ENCODE results near the gene PEPD. TPM values are rescaled to one million over a fixed set of nuclear protein-coding genes. Genes with fewer than 3 reads are reported as not detected.

PEPD gene
- total RNA-seq, 1 donor from 2014 or later, result 24.0 TPM

GRCh38 chr19:33456845-33457220 is 64.8 kb downstream of the PEPD start:
- H3K36me3 ChIP-seq (ENCODE audit: control insufficient read depth in 3 of 3, insufficient read depth in 3 of 3, low read length in 3 of 3), result peaks cover 0 to 11% (median 9%) of the 10 kb centered on the region in 3 donors
- no peaks in the 10 kb centered on the region for H3K27me3 ChIP-seq (ENCODE audit: control insufficient read depth in 3 of 3, insufficient read depth in 3 of 3, low read length in 3 of 3)
- no peaks in the 10 kb centered on the region for H3K9me3 ChIP-seq (ENCODE audit: control insufficient read depth in 3 of 3, low read length in 3 of 3)
- H3K27ac ChIP-seq (ENCODE audit: low read depth, low read length), result no peak overlapping the region
- no peak overlapping the region for H3K4me3 ChIP-seq (ENCODE audit: low read length in 3 of 3)
- H3K9ac ChIP-seq (ENCODE audit: low read depth in 1 of 3, low read length in 3 of 3), result no peak overlapping the region
- peaks cover 0 to 4% (median 0%) of the 10 kb centered on the region in 3 donors for H3K4me1 ChIP-seq (ENCODE audit: control insufficient read depth in 3 of 3, insufficient read depth in 3 of 3, low read length in 3 of 3)

- H3K9ac ChIP-seq (ENCODE audit: low read depth in 1 of 3, low read length in 3 of 3), result no peak overlapping the region
- peaks cover 0 to 4% (median 0%) of the 10 kb centered on the region in 3 donors for H3K4me1 ChIP-seq (ENCODE audit: control insufficient read depth in 3 of 3, insufficient read depth in 3 of 3, low read length in 3 of 3)
- peaks cover 0 to 9% (median 5%) of the 10 kb centered on the region in 3 donors for H3K36me3 ChIP-seq (ENCODE audit: control insufficient read depth in 3 of 3, insufficient read depth in 3 of 3, low read length in 3 of 3)
- no peaks in the 10 kb centered on the region for H3K27me3 ChIP-seq (ENCODE audit: control insufficient read depth in 3 of 3, insufficient read depth in 3 of 3, low read length in 3 of 3)
- no peaks in the 10 kb centered on the region for H3K9me3 ChIP-seq (ENCODE audit: control insufficient read depth in 3 of 3, low read length in 3 of 3)
- H3K4me3 ChIP-seq (ENCODE audit: low read length in 3 of 3), result no peak overlapping the region
- no peak overlapping the region for H3K27ac ChIP-seq (ENCODE audit: low read depth, low read length)
Measured at GRCh38 chr19:33456076-33456844, 65.3 kb downstream of the PEPD start.

GRCh38 chr19:33453265-33453664 is 68.3 kb downstream of the PEPD start:
- Histone ChIP-seq H3K9ac (ENCODE audit: low read depth in 1 of 3, low read length in 3 of 3) (no peak overlapping the region), H3K9me3 (ENCODE audit: control insufficient read depth in 3 of 3, low read length in 3 of 3) (no peaks in the 10 kb centered on the region), H3K4me1 (ENCODE audit: control insufficient read depth in 3 of 3, insufficient read depth in 3 of 3, low read length in 3 of 3) (no peaks in the 10 kb centered on the region), H3K27ac (ENCODE audit: low read depth, low read length) (no peak overlapping the region), H3K27me3 (ENCODE audit: control insufficient read depth in 3 of 3, insufficient read depth in 3 of 3, low read length in 3 of 3) (no peaks in the 10 kb centered on the region), H3K4me3 (ENCODE audit: low read length in 3 of 3) (no peak overlapping the region), H3K36me3 (ENCODE audit: control insufficient read depth in 3 of 3, insufficient read depth in 3 of 3, low read length in 3 of 3) (peaks cover 0 to 4% (median 4%) of the 10 kb centered on the region in 3 donors)

- no peak overlapping the region for H3K9ac ChIP-seq (ENCODE audit: low read depth in 1 of 3, low read length in 3 of 3)
- H3K9me3 ChIP-seq (ENCODE audit: control insufficient read depth in 3 of 3, low read length in 3 of 3), result no peaks in the 10 kb centered on the region
- peaks cover 0 to 4% (median 0%) of the 10 kb centered on the region in 3 donors for H3K36me3 ChIP-seq (ENCODE audit: control insufficient read depth in 3 of 3, insufficient read depth in 3 of 3, low read length in 3 of 3)
- no peak overlapping the region for H3K4me3 ChIP-seq (ENCODE audit: low read length in 3 of 3)
- H3K27ac ChIP-seq (ENCODE audit: low read depth, low read length), result no peak overlapping the region
- no peaks in the 10 kb centered on the region for H3K27me3 ChIP-seq (ENCODE audit: control insufficient read depth in 3 of 3, insufficient read depth in 3 of 3, low read length in 3 of 3)
- H3K4me1 ChIP-seq (ENCODE audit: control insufficient read depth in 3 of 3, insufficient read depth in 3 of 3, low read length in 3 of 3), result no peaks in the 10 kb centered on the region
Measured at GRCh38 chr19:33450689-33451088, 70.9 kb downstream of the PEPD start.

- Histone ChIP-seq H3K36me3 (ENCODE audit: control insufficient read depth in 3 of 3, insufficient read depth in 3 of 3, low read length in 3 of 3) (peaks cover 0 to 7% (median 0%) of the 10 kb centered on the region in 3 donors), H3K27me3 (ENCODE audit: control insufficient read depth in 3 of 3, insufficient read depth in 3 of 3, low read length in 3 of 3) (no peaks in the 10 kb centered on the region), H3K9ac (ENCODE audit: low read depth in 1 of 3, low read length in 3 of 3) (no peak overlapping the region), H3K27ac (ENCODE audit: low read depth, low read length) (no peak overlapping the region), H3K4me3 (ENCODE audit: low read length in 3 of 3) (no peak overlapping the region), H3K9me3 (ENCODE audit: control insufficient read depth in 3 of 3, low read length in 3 of 3) (no peaks in the 10 kb centered on the region), H3K4me1 (ENCODE audit: control insufficient read depth in 3 of 3, insufficient read depth in 3 of 3, low read length in 3 of 3) (no peaks in the 10 kb centered on the region)
Measured at GRCh38 chr19:33449799-33450198, 71.8 kb downstream of the PEPD start.

- no peaks in the 10 kb centered on the region for H3K4me1 ChIP-seq (ENCODE audit: control insufficient read depth in 3 of 3, insufficient read depth in 3 of 3, low read length in 3 of 3)
- H3K9ac ChIP-seq (ENCODE audit: low read depth in 1 of 3, low read length in 3 of 3), result no peak overlapping the region
- H3K27ac ChIP-seq (ENCODE audit: low read depth, low read length), result no peak overlapping the region
- H3K4me3 ChIP-seq (ENCODE audit: low read length in 3 of 3), result no peak overlapping the region
- peaks cover 5 to 10% (median 5%) of the 10 kb centered on the region in 3 donors for H3K36me3 ChIP-seq (ENCODE audit: control insufficient read depth in 3 of 3, insufficient read depth in 3 of 3, low read length in 3 of 3)
- no peaks in the 10 kb centered on the region for H3K9me3 ChIP-seq (ENCODE audit: control insufficient read depth in 3 of 3, low read length in 3 of 3)
- H3K27me3 ChIP-seq (ENCODE audit: control insufficient read depth in 3 of 3, insufficient read depth in 3 of 3, low read length in 3 of 3), result no peaks in the 10 kb centered on the region
Measured at GRCh38 chr19:33448159-33448516, 73.5 kb downstream of the PEPD start.

- H3K9ac ChIP-seq (ENCODE audit: low read depth in 1 of 3, low read length in 3 of 3), result no peak overlapping the region
- peaks cover 5 to 10% (median 5%) of the 10 kb centered on the region in 3 donors for H3K36me3 ChIP-seq (ENCODE audit: control insufficient read depth in 3 of 3, insufficient read depth in 3 of 3, low read length in 3 of 3)
- no peak overlapping the region for H3K27ac ChIP-seq (ENCODE audit: low read depth, low read length)
- H3K27me3 ChIP-seq (ENCODE audit: control insufficient read depth in 3 of 3, insufficient read depth in 3 of 3, low read length in 3 of 3), result no peaks in the 10 kb centered on the region
- H3K9me3 ChIP-seq (ENCODE audit: control insufficient read depth in 3 of 3, low read length in 3 of 3), result no peaks in the 10 kb centered on the region
- H3K4me1 ChIP-seq (ENCODE audit: control insufficient read depth in 3 of 3, insufficient read depth in 3 of 3, low read length in 3 of 3), result no peaks in the 10 kb centered on the region
- no peak overlapping the region for H3K4me3 ChIP-seq (ENCODE audit: low read length in 3 of 3)
Measured at GRCh38 chr19:33447336-33448158, 74.0 kb downstream of the PEPD start.

- no peaks in the 10 kb centered on the region for H3K4me1 ChIP-seq (ENCODE audit: control insufficient read depth in 3 of 3, insufficient read depth in 3 of 3, low read length in 3 of 3)
- no peak overlapping the region for H3K27ac ChIP-seq (ENCODE audit: low read depth, low read length)
- no peaks in the 10 kb centered on the region for H3K27me3 ChIP-seq (ENCODE audit: control insufficient read depth in 3 of 3, insufficient read depth in 3 of 3, low read length in 3 of 3)
- no peak overlapping the region for H3K4me3 ChIP-seq (ENCODE audit: low read length in 3 of 3)
- peaks cover 5 to 10% (median 5%) of the 10 kb centered on the region in 3 donors for H3K36me3 ChIP-seq (ENCODE audit: control insufficient read depth in 3 of 3, insufficient read depth in 3 of 3, low read length in 3 of 3)
- H3K9ac ChIP-seq (ENCODE audit: low read depth in 1 of 3, low read length in 3 of 3), result no peak overlapping the region
- no peaks in the 10 kb centered on the region for H3K9me3 ChIP-seq (ENCODE audit: control insufficient read depth in 3 of 3, low read length in 3 of 3)
Measured at GRCh38 chr19:33446330-33447293, 75.0 kb downstream of the PEPD start.

GRCh38 chr19:33445442-33446329 is 75.9 kb downstream of the PEPD start:
- Histone ChIP-seq H3K9me3 (ENCODE audit: control insufficient read depth in 3 of 3, low read length in 3 of 3) (no peaks in the 10 kb centered on the region), H3K4me3 (ENCODE audit: low read length in 3 of 3) (no peak overlapping the region), H3K9ac (ENCODE audit: low read depth in 1 of 3, low read length in 3 of 3) (no peak overlapping the region), H3K36me3 (ENCODE audit: control insufficient read depth in 3 of 3, insufficient read depth in 3 of 3, low read length in 3 of 3) (peaks cover 5 to 10% (median 5%) of the 10 kb centered on the region in 3 donors), H3K4me1 (ENCODE audit: control insufficient read depth in 3 of 3, insufficient read depth in 3 of 3, low read length in 3 of 3) (no peaks in the 10 kb centered on the region), H3K27ac (ENCODE audit: low read depth, low read length) (no peak overlapping the region), H3K27me3 (ENCODE audit: control insufficient read depth in 3 of 3, insufficient read depth in 3 of 3, low read length in 3 of 3) (no peaks in the 10 kb centered on the region)
